Measurements from ENCODE around the gene ZNF799.

The ZNF799 gene

GRCh38 chr19:12345197-12345596 is 55.9 kb downstream of the ZNF799 start:
- TF ChIP-seq CTCF (conservative IDR thresholded peaks at IDR 0.05): no peak
- H3K27ac ChIP-seq: no peak overlapping the region
